ENCODE data around the gene STON2.

The STON2 gene

GRCh38 chr14:81234278-81234677 lies 165.8 kb downstream of the STON2 start:
- no peaks in the 10 kb centered on the region for H4K20me1 ChIP-seq (ENCODE audit: low read depth, low read length)
- no peak for TF ChIP-seq EZH2phosphoT487 (conservative IDR thresholded peaks at IDR 0.05; ENCODE audit: low read length)
- no peak for TF ChIP-seq CTCF (IDR thresholded peaks at IDR 0.05; ENCODE audit: insufficient read depth, low read length, poor library complexity, severe bottlenecking)
- H3K27me3 ChIP-seq (ENCODE audit: low read length), result no peaks in the 10 kb centered on the region
- no peaks in the 10 kb centered on the region for H3K9me3 ChIP-seq (ENCODE audit: insufficient read depth, low read length)
- no peaks in the 10 kb centered on the region for H3K9me2 ChIP-seq (replicated peaks; ENCODE audit: insufficient read depth, low read length)
- no peaks in the 10 kb centered on the region for H3K79me2 ChIP-seq (ENCODE audit: insufficient read depth, low read length)
- H2AFZ ChIP-seq (ENCODE audit: low read depth, low read length, severe bottlenecking), result no peak overlapping the region
- H3K9ac ChIP-seq (ENCODE audit: low read length), result no peak overlapping the region
- no peaks in the 10 kb centered on the region for H3K36me3 ChIP-seq (ENCODE audit: low read length)
- H3K4me3 ChIP-seq (ENCODE audit: insufficient read depth, low read length, poor library complexity, severe bottlenecking), result no peak overlapping the region
- H3F3A ChIP-seq (ENCODE audit: insufficient read depth), result no peaks in the 10 kb centered on the region
- no peak overlapping the region for H3K27ac ChIP-seq (ENCODE audit: low read depth, low read length)
- H3K4me2 ChIP-seq (ENCODE audit: low read depth, low read length, poor library complexity, severe bottlenecking), result no peak overlapping the region

DNA sequence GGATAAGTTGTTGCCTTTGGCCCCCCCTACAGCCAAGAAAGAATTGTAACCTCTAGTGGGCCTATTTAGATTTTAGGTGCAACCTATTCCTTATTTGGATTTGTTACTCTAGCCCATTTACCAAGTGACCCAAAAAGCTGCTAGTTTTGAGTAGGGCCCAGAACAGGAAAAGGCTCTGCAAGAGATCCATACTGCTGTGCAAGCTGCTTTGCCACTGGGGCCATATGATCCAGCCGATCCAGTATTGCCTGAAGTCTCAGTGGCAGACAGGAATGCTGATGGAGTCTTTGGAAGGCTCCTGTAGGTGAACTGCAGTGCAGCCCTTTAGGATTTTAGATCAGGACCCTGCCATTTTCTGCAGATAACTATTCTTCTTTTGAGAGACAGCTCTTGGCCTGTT lies 166.5 kb downstream of the STON2 start:
- no peak overlapping the region for H3K4me3 ChIP-seq (ENCODE audit: insufficient read depth, low read length, poor library complexity, severe bottlenecking)
- H3K9me2 ChIP-seq (replicated peaks; ENCODE audit: insufficient read depth, low read length), result no peaks in the 10 kb centered on the region
- H2AFZ ChIP-seq (ENCODE audit: low read depth, low read length, severe bottlenecking), result no peak overlapping the region
- no peaks in the 10 kb centered on the region for H3K36me3 ChIP-seq (ENCODE audit: low read length)
- no peaks in the 10 kb centered on the region for H4K20me1 ChIP-seq (ENCODE audit: low read depth, low read length)
- no peak overlapping the region for H3K9ac ChIP-seq (ENCODE audit: low read length)
- H3K9me3 ChIP-seq (ENCODE audit: insufficient read depth, low read length), result no peaks in the 10 kb centered on the region
- TF ChIP-seq CTCF (IDR thresholded peaks at IDR 0.05; ENCODE audit: insufficient read depth, low read length, poor library complexity, severe bottlenecking), result no peak
- no peak for TF ChIP-seq EZH2phosphoT487 (conservative IDR thresholded peaks at IDR 0.05; ENCODE audit: low read length)
- no peak overlapping the region for H3K4me2 ChIP-seq (ENCODE audit: low read depth, low read length, poor library complexity, severe bottlenecking)
- H3K79me2 ChIP-seq (ENCODE audit: insufficient read depth, low read length), result no peaks in the 10 kb centered on the region
- H3K27ac ChIP-seq (ENCODE audit: low read depth, low read length), result no peak overlapping the region
- no peaks in the 10 kb centered on the region for H3K27me3 ChIP-seq (ENCODE audit: low read length)
- H3F3A ChIP-seq (ENCODE audit: insufficient read depth), result no peaks in the 10 kb centered on the region

GRCh38 chr14:81231540-81231939 lies 168.6 kb downstream of the STON2 start:
- TF ChIP-seq CTCF (IDR thresholded peaks at IDR 0.05; ENCODE audit: insufficient read depth, low read length, poor library complexity, severe bottlenecking) (no peak), EZH2phosphoT487 (conservative IDR thresholded peaks at IDR 0.05; ENCODE audit: low read length) (no peak)
- Histone ChIP-seq H3K9me2 (replicated peaks; ENCODE audit: insufficient read depth, low read length) (no peaks in the 10 kb centered on the region), H3K4me3 (ENCODE audit: insufficient read depth, low read length, poor library complexity, severe bottlenecking) (no peak overlapping the region), H3K9me3 (ENCODE audit: insufficient read depth, low read length) (no peaks in the 10 kb centered on the region), H3K27me3 (ENCODE audit: low read length) (no peaks in the 10 kb centered on the region), H2AFZ (ENCODE audit: low read depth, low read length, severe bottlenecking) (no peak overlapping the region), H3K36me3 (ENCODE audit: low read length) (no peaks in the 10 kb centered on the region), H3K79me2 (ENCODE audit: insufficient read depth, low read length) (no peaks in the 10 kb centered on the region), H3K4me2 (ENCODE audit: low read depth, low read length, poor library complexity, severe bottlenecking) (no peak overlapping the region), H3F3A (ENCODE audit: insufficient read depth) (no peaks in the 10 kb centered on the region), H3K9ac (ENCODE audit: low read length) (no peak overlapping the region), H3K27ac (ENCODE audit: low read depth, low read length) (no peak overlapping the region), H4K20me1 (ENCODE audit: low read depth, low read length) (no peaks in the 10 kb centered on the region)
